ENCODE results near the gene GTPBP4. TPM values are rescaled to one million over a fixed set of nuclear protein-coding genes. Genes with fewer than 3 reads are reported as not detected.

GTPBP4 gene
- total and polyA plus RNA-seq, 9 of the 15 experiments (the other 6 are each of a cell fraction or from before 2014, with no cell fraction given): 79.0 to 155 (median 128) TPM

DNA sequence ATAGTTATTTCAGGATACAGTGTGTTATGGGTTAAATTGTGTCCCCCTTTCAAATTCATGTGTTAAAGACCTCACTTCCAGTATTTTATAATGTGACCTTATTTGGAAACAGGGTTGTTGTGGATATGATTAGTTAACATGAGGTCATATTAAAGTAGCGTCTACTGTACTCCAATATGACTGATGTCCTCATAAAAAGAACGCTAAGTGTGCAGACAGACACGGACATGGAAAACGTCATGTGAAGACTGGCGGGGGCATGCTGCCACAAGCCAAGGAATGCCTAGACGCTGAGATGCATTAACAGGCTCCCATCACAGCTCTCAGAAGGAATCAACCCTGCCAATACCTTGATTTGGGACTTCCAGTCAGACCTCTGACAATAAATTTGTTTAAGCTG lies 66.5 kb downstream of the GTPBP4 start:
- POLR2A ChIA-PET: no interaction called here
- peaks cover 11% of the 10 kb centered on the region for H4K20me1 ChIP-seq (replicated peaks; ENCODE audit: control insufficient read depth, insufficient read depth, low read length)
- DNase-seq (ENCODE audit: extremely low read depth in 1 of 4, low spot score in 3 of 4): no peak
- no peaks in the 10 kb centered on the region for H3K9me1 ChIP-seq (ENCODE audit: control insufficient read depth, insufficient read depth, low read length)
- TSS peak; percentile 47 for BruUV-seq (replicated peaks)
- no peak for TF ChIP-seq RBM15 (IDR thresholded peaks at IDR 0.05; ENCODE audit: insufficient read depth, low read length)
- TF ChIP-seq, protein P1, sequence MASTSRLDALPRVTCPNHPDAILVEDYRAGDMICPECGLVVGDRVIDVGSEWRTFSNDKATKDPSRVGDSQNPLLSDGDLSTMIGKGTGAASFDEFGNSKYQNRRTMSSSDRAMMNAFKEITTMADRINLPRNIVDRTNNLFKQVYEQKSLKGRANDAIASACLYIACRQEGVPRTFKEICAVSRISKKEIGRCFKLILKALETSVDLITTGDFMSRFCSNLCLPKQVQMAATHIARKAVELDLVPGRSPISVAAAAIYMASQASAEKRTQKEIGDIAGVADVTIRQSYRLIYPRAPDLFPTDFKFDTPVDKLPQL (IDR thresholded peaks at IDR 0.05; ENCODE audit: extremely low read depth, insufficient read length): no peak
- TF ChIP-seq, protein P2, sequence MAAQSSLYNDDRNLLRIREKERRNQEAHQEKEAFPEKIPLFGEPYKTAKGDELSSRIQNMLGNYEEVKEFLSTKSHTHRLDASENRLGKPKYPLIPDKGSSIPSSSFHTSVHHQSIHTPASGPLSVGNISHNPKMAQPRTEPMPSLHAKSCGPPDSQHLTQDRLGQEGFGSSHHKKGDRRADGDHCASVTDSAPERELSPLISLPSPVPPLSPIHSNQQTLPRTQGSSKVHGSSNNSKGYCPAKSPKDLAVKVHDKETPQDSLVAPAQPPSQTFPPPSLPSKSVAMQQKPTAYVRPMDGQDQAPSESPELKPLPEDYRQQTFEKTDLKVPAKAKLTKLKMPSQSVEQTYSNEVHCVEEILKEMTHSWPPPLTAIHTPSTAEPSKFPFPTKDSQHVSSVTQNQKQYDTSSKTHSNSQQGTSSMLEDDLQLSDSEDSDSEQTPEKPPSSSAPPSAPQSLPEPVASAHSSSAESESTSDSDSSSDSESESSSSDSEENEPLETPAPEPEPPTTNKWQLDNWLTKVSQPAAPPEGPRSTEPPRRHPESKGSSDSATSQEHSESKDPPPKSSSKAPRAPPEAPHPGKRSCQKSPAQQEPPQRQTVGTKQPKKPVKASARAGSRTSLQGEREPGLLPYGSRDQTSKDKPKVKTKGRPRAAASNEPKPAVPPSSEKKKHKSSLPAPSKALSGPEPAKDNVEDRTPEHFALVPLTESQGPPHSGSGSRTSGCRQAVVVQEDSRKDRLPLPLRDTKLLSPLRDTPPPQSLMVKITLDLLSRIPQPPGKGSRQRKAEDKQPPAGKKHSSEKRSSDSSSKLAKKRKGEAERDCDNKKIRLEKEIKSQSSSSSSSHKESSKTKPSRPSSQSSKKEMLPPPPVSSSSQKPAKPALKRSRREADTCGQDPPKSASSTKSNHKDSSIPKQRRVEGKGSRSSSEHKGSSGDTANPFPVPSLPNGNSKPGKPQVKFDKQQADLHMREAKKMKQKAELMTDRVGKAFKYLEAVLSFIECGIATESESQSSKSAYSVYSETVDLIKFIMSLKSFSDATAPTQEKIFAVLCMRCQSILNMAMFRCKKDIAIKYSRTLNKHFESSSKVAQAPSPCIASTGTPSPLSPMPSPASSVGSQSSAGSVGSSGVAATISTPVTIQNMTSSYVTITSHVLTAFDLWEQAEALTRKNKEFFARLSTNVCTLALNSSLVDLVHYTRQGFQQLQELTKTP (IDR thresholded peaks at IDR 0.05; ENCODE audit: low read depth in 1 of 2, partially characterized antibody in 2 of 2): no peak
- TF ChIP-seq, protein P3, sequence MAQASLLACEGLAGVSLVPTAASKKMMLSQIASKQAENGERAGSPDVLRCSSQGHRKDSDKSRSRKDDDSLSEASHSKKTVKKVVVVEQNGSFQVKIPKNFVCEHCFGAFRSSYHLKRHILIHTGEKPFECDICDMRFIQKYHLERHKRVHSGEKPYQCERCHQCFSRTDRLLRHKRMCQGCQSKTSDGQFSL (CRISPR knock-in tag; IDR thresholded peaks at IDR 0.05): no peak
- TF ChIP-seq, protein P3 (tag; IDR thresholded peaks at IDR 0.05): no peak
- TF ChIP-seq ZNF707 (CRISPR knock-in tag; conservative IDR thresholded peaks at IDR 0.05): no peak
- TF ChIP-seq, protein P4, sequence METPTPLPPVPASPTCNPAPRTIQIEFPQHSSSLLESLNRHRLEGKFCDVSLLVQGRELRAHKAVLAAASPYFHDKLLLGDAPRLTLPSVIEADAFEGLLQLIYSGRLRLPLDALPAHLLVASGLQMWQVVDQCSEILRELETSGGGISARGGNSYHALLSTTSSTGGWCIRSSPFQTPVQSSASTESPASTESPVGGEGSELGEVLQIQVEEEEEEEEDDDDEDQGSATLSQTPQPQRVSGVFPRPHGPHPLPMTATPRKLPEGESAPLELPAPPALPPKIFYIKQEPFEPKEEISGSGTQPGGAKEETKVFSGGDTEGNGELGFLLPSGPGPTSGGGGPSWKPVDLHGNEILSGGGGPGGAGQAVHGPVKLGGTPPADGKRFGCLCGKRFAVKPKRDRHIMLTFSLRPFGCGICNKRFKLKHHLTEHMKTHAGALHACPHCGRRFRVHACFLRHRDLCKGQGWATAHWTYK (CRISPR knock-in tag; IDR thresholded peaks at IDR 0.05): no peak
- no peak for TF ChIP-seq POU5F1 (IDR thresholded peaks at IDR 0.05; ENCODE audit: borderline replicate concordance, low read depth, low read length, partially characterized antibody)
- no peak for TF ChIP-seq NEUROD1 (IDR thresholded peaks at IDR 0.05; ENCODE audit: borderline replicate concordance, low read depth, low read length, partially characterized antibody)
- TF ChIP-seq, protein P5, sequence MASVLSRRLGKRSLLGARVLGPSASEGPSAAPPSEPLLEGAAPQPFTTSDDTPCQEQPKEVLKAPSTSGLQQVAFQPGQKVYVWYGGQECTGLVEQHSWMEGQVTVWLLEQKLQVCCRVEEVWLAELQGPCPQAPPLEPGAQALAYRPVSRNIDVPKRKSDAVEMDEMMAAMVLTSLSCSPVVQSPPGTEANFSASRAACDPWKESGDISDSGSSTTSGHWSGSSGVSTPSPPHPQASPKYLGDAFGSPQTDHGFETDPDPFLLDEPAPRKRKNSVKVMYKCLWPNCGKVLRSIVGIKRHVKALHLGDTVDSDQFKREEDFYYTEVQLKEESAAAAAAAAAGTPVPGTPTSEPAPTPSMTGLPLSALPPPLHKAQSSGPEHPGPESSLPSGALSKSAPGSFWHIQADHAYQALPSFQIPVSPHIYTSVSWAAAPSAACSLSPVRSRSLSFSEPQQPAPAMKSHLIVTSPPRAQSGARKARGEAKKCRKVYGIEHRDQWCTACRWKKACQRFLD (CRISPR knock-in tag; IDR thresholded peaks at IDR 0.05): no peak
- TF ChIP-seq OTX1 (CRISPR knock-in tag; IDR thresholded peaks at IDR 0.05): no peak
- H3K4me2 ChIP-seq (ENCODE audit: insufficient read depth, low read length): peak overlapping the region; percentile 38
- WGBS (ENCODE audit: insufficient coverage, low coverage, missing lambda C conversion rate): 66% methylated on average over 6 of the region's 6 CpGs
- no peaks in the 10 kb centered on the region for H3K9me3 ChIP-seq (replicated peaks; ENCODE audit: control insufficient read depth, insufficient read depth, low read depth, low read length)
- H3K4me3 ChIP-seq: peak overlapping the region; percentile 94; the same call in 1 of the 2 replicates
- CTCF ChIA-PET (ENCODE audit: low intra/inter-chr PET ratio): no interaction called here
- no peak for FAIRE-seq
- H3K79me2 ChIP-seq (ENCODE audit: control insufficient read depth, insufficient read depth, low read length): peaks cover 85% of the 10 kb centered on the region
- intact Hi-C loops (cut with micrococcal nuclease) (loop anchor here (10.0 kb wide), 1 partner anchor 120 kb away; the partner anchor contains the start of gene LARP4B), in situ Hi-C loops (cut with MboI) (no loop called here)
- peak overlapping the region in 1 of 2 experiments; percentile 86; a peak in 2 of 4 replicates for H3K9ac ChIP-seq (ENCODE audit: insufficient read depth in 1 of 2, low read depth in 2 of 2, low read length in 2 of 2)
- no peak for ATAC-seq
- H3K4me1 ChIP-seq (replicated peaks in 1 of 2; ENCODE audit: control insufficient read depth in 2 of 2, insufficient read depth in 2 of 2, low read length in 2 of 2): peaks cover 12 to 24% of the 10 kb centered on the region in 2 experiments; a peak in 4 of 5 replicates
- no peaks in the 10 kb centered on the region for H3K27me3 ChIP-seq (ENCODE audit: control insufficient read depth in 2 of 2, insufficient read depth in 2 of 2, low read length in 2 of 2)
- H2AFZ ChIP-seq (ENCODE audit: low read depth, low read length): no peak overlapping the region
- H3K36me3 ChIP-seq (ENCODE audit: control insufficient read depth, insufficient read depth, low read length): peaks cover 56% of the 10 kb centered on the region
- H3K27ac ChIP-seq (ENCODE audit: extremely low read depth, low read depth, low read length): no peak overlapping the region

Data from K562 (cell line).